HG02981 (cell line): ENCODE data around the gene ZNF19.

ENCODE experiments used
- ATAC-seq: cut with Tn5 transposase; IDR thresholded peaks from one replicate; pipeline ENCODE4 v1.9.1; 2021; ENCODE audit warnings: mild to moderate bottlenecking, moderate library complexity; ENCODE audit not compliant: unreplicated experiment

Gene ZNF19

DNA sequence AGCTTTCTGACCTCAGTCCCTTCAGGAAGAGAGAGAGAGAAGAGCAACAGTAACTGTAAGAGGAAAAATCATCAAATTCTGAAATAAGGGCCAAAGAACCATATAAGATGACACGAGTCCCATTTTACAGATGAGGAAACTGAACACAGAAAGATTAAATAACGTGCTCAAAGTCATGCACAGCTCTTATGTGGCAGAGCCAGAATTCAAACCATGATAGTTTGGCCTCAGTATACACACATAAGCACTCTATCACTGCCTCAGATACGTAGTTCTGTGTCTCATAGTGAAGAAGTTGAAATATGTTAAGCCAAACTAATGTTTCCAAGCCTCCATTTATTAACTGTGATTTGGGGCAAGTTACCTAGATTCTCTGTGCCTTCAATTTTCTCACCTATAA, 1.9 kb upstream of the ZNF19 start:
- no peak for ATAC-seq

DNA sequence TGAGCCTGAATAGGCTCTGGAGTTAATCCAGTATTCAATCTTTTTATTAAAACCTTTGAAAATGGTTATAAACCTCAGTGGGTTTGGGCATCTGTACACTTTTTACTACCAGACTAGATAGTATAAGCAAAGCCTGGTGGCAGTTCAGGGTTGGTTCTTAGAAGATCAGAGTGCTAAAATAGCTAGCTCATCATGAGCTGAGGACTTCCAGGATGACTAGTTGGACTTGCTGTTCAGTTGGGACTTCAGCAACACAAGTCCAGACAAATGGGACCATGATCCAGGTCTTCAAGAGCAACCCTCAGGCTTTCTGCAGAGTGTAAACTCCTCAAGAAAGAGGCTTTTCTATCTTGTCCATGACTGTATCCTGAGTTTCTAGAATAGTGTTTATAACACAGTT, 1.2 kb upstream of the ZNF19 start:
- ATAC-seq, result no peak

DNA sequence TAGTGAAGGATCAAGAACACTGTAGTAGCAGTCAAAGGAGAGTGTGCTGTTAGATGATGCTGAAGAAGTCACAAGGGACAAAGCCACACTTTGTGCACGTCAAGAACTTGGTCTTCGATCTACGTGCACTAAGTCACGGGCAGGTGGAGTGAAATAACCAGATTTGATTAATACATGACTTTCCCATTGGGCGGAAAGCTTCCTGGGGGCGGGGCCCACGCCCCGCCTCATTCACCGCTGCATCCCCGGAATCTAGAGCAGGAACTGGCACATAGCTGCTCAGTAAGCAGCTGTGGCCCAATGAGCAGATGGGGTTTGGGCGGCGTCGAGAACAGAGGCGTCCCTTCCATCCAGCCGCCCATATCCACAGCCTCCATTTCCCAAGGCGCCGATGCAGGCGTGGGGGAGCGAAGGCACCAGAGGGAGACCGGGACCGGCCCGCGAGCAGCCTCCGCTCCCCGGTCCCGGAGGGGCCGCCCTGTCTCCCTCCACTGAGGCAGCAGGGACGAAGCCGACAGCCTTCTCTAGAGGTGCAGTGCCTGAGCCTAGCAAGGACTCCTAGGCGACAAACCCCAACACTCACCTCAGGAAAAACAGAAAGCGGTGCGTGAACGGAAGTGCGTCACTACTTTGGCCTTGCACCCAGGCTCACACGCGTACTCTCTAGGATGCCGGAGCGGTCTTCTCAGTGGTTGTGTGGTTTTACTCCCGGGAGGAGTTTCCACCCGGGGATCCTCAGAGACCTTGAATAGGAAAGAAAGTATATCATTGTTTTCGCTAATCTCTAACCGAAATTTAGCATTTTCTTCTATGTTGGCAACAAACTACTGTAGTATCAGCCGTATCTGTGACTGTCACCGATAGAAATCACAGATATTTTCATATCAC, 4.9 kb downstream of the ZNF19 start:
- ATAC-seq, result peak; percentile 90

DNA sequence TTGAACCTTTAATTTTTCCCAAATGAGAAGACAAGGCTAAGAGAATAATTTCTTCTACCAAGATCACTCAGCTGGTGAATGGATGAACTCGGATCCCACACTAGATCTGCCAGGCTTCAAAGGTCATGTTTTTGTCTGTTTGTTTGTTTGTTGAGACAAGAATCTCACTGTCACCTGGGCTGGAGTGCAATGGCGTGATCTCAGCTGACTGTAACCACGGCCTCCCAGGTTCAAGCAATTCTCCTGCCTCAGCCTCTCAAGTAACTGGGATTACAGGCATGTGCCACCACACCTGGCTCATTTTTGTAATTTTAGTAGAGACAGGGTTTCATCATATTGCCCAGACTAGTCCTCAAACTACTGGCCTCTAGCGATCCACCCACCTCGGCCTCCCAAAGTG, 6.6 kb downstream of the ZNF19 start:
- no peak for ATAC-seq

DNA sequence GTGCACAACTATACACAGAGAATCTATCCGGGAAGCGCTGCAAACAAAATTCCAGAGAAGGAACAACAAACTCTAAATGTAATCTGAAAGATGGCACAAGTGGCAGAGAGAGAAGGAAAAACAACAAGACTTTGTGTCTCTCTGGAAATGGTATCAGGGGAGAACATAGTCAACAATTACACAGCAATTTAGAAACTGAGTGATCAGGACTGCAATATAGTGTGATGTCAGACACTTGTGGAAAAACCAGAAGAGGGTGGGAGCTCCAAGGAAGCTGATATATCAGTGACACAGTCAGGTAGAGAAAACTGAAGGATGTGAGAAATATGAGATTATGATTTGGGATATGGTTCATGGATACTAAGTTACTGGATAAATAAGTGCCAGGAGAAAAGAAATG, 8.2 kb downstream of the ZNF19 start:
- ATAC-seq, result no peak

DNA sequence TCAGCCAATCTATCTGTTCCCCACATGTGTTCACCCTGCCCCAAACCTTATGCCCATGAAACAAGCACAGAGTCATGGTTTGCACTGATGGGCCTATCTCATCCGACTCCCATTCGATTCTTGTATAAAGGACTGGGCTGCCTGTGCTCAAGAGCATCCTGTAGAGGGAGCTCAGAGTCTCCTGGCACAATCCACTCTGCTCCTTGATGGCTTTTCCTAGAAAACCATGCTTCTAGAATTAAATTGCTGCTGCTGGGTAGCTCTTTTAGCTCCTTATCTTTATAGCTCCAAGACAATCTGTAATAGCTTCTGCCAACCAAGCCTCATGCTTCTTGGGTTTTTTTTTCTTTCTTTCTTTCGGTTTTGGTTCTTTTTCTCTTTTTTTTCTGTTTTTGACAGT, 9.7 kb downstream of the ZNF19 start:
- ATAC-seq, result no peak

DNA sequence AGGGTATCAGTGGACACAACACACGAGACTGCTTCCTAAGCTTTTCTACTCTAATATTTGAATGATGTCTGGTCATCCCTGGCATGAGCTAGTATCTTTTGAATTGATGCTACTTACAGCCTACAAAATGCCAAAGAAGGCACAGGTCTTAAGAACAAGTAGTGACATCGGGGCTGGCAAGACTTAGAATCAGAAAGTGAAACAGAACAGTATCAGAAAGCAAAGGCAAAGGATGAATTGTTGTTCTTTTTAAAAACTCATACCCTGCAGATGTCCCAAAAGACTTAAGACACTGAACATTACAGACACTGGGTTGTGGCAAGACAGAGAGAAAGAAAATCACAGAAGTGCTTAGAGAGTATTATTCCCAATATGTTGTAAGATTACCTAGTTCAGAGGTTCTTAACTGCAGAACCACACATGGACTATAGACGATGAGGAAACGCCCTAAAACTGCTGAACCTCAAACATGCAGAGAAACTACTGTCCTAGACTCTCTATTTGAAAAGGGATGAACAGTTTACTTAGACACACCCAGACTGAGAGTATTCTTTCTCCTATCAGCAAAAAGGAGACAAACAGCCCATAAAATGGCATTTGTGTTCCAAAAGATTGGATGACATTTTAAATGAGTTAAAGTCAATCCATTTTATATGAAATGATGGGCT, 12.5 kb downstream of the ZNF19 start:
- no peak for ATAC-seq

DNA sequence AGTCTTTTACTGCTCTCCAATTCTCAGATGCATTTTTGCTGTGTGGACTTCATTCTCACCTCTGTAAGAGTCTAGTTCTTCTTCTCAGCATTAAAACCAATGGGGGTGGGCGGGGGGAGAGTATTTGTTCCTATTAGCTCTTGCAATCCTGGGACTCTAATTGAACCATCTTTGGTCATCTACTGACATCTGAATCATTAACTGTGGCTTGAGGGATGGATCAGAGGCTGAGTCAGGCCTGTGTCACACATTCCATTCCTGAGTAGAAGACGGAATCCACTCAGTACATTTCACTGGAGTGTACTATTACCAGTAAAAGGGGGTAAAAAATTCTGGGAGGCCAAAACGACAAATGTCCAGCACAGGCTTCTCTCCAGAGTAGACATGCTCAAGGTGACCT, 14.3 kb downstream of the ZNF19 start:
- ATAC-seq, result no peak

DNA sequence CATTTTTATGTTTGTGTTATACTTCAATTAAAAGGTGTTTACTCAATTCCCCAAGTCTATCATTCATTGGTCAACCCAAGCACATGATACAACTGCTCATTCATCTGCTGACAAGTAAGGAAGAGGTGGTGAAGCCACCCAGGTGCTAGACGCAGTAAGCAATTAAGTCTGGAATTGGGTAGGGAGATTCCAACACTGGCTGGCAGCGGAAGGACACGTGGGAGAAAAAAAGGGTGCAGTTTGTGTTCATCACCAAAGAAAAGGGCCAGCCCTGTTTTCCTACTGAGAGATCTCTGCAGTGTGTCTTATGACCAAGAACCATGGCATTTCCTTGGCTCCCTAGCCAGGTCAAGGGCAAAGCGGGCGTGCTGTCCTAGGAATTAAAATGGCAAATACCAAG, 15.2 kb downstream of the ZNF19 start:
- ATAC-seq, result no peak

DNA sequence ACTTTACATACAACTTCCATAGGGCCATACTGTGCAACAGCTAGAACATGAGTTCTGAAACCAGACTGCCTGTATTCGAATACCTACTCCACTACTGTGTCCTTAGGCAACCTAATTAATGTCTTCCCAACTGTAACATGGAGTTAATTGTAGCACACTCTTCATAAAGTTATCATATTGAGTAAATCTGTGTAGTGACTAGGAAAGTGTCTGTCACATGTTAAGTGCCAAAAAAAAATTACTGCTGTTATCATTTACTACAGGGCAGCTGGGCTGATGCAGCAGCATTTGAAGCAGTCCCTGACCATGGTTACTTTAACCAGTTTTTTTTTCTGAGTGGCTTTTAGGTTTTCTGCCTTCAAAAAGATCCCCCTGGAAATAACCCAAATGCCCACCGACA, 16.2 kb downstream of the ZNF19 start:
- no peak for ATAC-seq

DNA sequence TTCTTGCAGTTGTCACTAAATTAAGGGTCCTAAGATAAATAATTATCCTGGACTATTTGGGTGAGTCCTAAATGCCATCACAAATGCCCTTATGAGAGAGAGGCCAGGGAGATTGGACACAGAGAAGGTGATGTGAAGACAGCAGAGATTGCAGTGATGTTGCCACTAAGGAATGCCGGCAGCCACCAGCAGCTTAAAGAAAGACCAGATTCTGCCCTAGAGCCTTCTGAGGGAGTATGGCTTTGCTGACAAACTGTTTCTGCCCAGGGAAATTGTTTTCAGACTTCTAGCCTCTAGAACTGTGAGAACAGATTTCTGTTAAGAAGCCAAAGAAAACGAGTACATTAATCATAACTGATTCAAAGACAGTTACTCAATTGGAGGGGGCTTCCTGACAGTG, 17.1 kb downstream of the ZNF19 start:
- no peak for ATAC-seq

DNA sequence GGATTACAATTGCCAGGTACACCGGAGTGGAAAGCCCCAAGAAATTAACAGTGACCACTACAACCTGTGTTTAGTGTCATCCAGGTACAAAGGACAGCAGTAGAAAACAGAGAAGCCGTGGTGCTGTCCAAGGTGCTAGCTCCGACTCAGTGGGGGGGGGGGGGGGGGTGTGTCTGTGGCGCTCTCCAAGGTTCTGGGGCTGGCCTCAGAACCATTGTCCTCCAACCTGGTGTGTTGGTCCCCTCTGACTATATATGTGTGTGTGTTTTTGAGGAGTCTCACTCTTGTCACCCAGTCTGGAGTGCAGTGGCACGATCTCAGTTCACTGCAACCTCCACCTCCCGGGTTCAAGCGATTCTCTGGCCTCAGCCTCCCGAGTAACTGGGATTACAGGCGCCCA, 21.3 kb downstream of the ZNF19 start:
- ATAC-seq, result no peak

DNA sequence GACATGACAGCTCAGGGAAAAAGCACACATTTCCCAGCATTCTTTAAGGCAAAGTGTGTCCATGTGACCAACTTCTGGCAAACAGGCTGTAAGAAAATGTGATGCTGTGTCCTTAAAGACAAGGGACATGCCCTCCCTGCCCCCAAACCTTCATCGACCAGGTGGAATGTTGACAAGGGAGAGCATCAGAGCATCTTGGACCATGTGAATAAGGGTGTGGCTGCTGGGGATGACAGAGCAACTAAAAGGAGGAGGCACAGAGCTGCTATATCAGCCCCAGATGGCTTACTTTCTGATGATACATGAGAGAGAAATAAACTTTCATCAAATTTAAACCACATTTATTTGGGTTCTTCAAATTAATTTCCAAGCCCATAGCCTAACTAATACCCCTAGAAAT, 24.9 kb downstream of the ZNF19 start:
- ATAC-seq, result no peak

DNA sequence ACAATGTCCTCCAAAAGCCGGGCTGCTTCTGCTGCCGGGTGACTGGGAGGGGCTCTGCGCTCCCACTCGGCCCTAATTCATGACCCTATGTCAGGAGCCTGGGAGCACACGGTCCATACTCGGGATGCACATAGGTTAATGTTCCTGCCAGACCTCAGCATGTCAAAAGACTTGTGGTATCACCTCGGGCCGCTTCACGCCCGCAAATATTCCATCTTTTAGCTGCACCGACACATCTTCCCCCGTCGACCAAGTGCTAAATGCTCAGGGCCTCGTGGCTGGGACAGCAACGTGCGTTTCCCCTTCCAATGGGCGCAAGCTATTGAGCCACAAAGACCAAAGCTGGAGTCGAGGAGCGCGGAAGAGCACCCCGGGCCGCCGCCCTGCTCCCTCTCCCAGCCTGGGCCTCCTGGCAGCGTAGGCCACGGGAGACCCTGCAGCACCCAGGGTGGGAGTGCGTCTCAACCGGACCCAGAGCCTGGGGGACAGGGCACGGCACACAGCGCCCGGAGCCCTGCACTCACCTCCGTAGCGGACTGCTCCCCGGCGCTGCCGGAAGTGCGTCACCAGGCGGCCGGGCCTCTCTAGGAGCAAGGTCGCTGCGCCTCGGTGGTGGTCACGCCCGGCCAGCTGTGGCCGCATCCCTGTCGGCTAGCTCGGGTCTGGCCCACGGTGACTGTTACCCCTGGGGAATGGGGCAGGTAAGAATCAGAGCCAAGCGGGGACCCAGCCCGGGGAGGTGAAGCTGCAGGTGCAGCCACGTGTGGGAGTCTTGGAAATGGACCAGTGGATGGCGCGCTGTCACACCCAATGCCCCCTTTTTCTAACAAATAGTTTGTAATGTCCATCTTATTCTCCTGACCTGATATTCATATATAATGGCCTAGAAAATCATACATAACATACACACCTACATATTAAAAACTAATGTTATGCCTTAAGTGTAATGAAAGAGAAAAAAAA, 27.2 kb downstream of the ZNF19 start, which contains the start of gene ZNF23:
Gene ZNF23 (minus strand): TSS at position 562 of the 963 bp plus-strand sequence. CDS start 5,451 bp downstream, outside the sequence.
- peak; percentile 93 for ATAC-seq

DNA sequence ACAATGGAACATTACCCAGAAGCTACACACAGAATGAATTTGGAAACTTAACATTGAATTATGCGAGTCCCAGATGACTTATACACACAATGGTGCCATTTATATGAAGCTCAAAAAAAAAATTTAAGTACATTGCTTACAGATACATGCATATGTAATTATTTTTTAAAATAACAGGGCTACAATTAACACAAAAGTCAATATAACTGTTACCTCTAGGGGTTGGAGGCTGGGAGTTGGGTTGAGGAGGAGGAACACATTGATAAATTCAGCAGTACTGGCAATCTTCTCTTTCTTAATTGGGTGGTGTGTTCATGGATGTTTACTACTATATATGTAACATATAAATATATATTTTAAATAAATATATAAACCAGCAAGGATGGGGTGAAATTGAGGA, 28.2 kb downstream of the ZNF19 start:
- no peak for ATAC-seq

DNA sequence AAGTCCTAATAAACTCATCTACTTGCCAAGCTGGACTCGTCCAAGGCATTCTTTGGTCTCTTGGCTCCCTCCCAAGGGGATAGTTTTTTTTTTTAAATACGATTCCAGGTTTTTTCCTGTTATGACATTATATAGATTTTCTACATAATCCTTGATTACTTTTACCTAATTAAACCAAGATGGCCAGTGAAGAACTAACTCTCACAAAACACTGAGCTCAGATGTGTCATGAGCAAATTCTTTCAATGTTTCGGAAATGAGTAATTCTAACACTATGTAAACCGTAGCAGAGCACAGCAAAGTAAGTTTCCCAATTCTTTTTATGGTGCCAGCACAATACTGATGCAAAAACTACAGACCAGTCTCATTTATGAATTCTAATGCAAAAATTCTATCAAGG, 28.9 kb downstream of the ZNF19 start:
- ATAC-seq, result no peak

DNA sequence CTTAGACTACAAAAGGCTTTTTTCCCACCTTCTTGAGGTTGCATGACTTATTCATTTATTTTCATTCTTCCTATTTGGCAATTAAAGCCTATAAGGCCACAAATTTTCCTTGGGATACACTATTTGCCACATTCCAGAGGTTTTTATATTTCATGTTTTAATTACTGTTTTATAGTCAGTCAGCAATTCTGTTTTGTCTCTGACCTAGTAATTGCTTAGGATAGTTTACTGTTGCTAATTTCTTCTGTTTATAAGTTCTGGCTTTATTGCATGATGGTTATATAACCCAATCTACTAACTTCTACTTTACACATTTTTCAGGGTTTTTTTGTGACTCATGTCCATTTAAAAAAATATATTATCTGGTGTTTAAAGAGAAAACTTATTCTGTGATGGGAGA, 29.6 kb downstream of the ZNF19 start:
- no peak for ATAC-seq

DNA sequence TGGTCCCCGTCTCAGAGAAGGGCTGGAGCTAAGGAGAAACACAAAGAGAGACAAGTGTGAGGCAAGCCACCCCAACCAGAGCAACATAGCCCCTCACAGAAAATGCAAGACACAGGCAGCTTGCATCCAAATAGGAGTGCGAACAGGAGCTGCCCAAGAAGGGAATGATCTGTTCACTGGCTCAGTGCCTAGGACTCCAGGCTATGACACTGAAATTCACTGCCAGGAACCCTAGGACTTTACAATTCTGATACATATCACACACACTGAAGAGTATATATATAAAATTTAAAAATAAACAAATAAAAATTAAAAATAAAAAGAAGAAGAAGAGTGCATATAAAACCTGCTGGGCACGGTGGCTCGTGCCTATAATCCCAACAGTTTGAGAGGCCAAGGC, 32.3 kb downstream of the ZNF19 start:
- ATAC-seq, result no peak

DNA sequence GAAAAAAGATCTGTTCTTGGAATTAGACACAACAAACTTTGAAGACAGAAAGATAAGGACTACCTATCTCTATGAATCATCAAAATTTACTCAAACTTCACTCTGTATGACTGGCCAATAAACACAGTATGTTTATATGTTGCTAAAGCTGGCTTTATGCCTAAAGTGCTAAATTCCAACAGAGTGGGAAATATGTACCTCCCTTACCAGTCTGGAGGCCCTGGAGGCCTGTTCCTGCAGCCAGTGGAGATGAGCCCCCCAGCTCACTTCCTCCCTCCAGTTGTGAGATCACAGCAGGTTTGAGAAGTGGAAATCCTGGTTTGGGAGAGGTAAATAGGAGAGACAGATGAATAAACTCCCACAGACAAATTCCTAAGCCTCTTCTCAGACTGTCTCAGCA, 36.1 kb downstream of the ZNF19 start:
- no peak for ATAC-seq

DNA sequence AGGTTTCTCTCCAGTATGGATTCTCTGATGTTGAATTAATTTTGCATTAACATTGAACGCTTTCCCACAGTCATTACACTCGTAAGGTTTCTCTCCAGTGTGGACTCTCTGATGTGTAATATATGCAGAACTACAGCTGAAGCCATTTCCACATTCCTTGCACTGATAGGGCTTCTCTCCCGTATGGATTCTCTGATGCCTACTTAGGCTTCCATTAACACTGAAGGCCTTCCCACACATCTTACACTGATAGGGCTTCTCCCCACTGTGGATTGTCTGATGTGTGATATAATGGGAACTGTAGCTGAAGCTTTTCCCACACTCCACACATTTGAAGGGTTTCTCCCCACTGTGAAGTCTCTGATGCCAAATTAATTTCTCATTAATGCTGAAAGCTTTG, 40.1 kb downstream of the ZNF19 start:
- ATAC-seq, result no peak

DNA sequence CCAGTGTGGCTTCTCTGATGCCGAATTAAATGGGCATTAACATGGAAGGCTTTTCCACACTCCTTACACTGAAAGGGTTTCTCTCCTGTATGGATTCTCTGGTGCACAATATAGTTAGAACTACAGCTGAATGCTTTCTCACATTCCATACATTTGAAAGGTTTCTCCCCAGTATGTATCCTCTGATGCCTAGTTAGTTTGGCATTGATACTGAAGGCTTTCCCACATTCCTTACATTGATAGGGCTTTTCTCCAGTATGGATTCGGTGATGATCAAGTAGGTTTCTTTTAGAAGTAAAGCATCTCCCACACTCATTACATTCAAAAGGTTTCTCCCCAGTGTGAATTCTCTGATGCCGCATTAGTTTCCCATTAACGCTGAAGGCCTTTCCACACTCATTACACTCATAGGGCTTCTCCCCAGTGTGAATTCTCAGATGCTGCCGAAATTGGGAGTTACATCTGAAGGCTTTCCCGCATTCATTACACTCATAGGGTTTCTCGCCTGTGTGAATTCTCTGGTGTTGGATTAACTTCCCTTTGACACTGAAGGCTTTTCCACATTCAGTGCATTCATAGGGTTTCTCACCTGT, 40.8 kb downstream of the ZNF19 start:
- no peak for ATAC-seq
